Measurements from ENCODE around the gene CPB1. TPM values are rescaled to one million over a fixed set of nuclear protein-coding genes. Genes with fewer than 3 reads are reported as not detected.

The CPB1 gene
- total and polyA plus RNA-seq, 7 donors: 0.59 to 6.2 (median 1.6) TPM; not detected in 1

GRCh38 chr3:148865049-148865448 is 37.4 kb downstream of the CPB1 start, which contains the start of gene CPA3:
TSS of gene CPA3 (plus strand) at chr3:148865296. CDS start at chr3:148865308, 12 bp downstream.
- H3K9me3 ChIP-seq: no peaks in the 10 kb centered on the region
- intact Hi-C loops (cut with DNase I): loop anchor here in 1 of 2 donors (1.0 to 10.0 kb wide), 2 partner anchors 77 to 410 kb away; no protein-coding TSS in a partner anchor
- TF ChIP-seq, protein P1, sequence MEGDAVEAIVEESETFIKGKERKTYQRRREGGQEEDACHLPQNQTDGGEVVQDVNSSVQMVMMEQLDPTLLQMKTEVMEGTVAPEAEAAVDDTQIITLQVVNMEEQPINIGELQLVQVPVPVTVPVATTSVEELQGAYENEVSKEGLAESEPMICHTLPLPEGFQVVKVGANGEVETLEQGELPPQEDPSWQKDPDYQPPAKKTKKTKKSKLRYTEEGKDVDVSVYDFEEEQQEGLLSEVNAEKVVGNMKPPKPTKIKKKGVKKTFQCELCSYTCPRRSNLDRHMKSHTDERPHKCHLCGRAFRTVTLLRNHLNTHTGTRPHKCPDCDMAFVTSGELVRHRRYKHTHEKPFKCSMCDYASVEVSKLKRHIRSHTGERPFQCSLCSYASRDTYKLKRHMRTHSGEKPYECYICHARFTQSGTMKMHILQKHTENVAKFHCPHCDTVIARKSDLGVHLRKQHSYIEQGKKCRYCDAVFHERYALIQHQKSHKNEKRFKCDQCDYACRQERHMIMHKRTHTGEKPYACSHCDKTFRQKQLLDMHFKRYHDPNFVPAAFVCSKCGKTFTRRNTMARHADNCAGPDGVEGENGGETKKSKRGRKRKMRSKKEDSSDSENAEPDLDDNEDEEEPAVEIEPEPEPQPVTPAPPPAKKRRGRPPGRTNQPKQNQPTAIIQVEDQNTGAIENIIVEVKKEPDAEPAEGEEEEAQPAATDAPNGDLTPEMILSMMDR (IDR thresholded peaks at IDR 0.05): no peak
- H3K4me1 ChIP-seq: peaks cover 16% of the 10 kb centered on the region
- ATAC-seq (no peak), DNase-seq (no peak)
- no peaks in the 10 kb centered on the region for H3K27me3 ChIP-seq (ENCODE audit: insufficient read depth in 3 of 3, low read length in 2 of 3)
- WGBS, 3 donors: 76 to 84% (median 83%) methylated on average over 1 of the region's 1 CpG
- H3K4me3 ChIP-seq: no peak within 1 kb of the TSS
- no peak within 1 kb of the TSS for H3K27ac ChIP-seq
- no peaks in the 10 kb centered on the region for H3K36me3 ChIP-seq (ENCODE audit: insufficient read depth in 1 of 2, low read depth in 1 of 2)

GRCh38 chr3:148866261-148866660 is 38.6 kb downstream of the CPB1 start:
- Histone ChIP-seq H3K27me3 (ENCODE audit: insufficient read depth in 3 of 3, low read length in 2 of 3) (no peaks in the 10 kb centered on the region), H3K9me3 (no peaks in the 10 kb centered on the region), H3K4me1 (peaks cover 16% of the 10 kb centered on the region), H3K36me3 (ENCODE audit: insufficient read depth in 1 of 2, low read depth in 1 of 2) (no peaks in the 10 kb centered on the region), H3K4me3 (no peak overlapping the region), H3K27ac (no peak overlapping the region)
- intact Hi-C loops (cut with DNase I): loop anchor here in 1 of 2 donors (10.0 kb wide), 1 partner anchor 409 kb away; no protein-coding TSS in a partner anchor
- no peak for DNase-seq
- 91 to 93% (median 93%) methylated on average over 4 of the region's 4 CpGs for WGBS, 3 donors
- TF ChIP-seq, protein P1 (IDR thresholded peaks at IDR 0.05): no peak
- no peak for ATAC-seq

GRCh38 chr3:148873270-148873927 is 45.8 kb downstream of the CPB1 start:
- intact Hi-C loops (cut with DNase I): loop anchor here in 1 of 2 donors (5.0 kb wide), 1 partner anchor 59 kb away; no protein-coding TSS in a partner anchor
- H3K4me1 ChIP-seq: no peaks in the 10 kb centered on the region
- WGBS, 3 donors: 81 to 89% (median 87%) methylated on average over 9 of the region's 9 CpGs
- no peak overlapping the region for H3K4me3 ChIP-seq
- TF ChIP-seq, protein P1 (IDR thresholded peaks at IDR 0.05): no peak
- ATAC-seq (no peak), DNase-seq (no peak)
- H3K27ac ChIP-seq: no peak overlapping the region
- no peaks in the 10 kb centered on the region for H3K9me3 ChIP-seq
- H3K36me3 ChIP-seq (ENCODE audit: insufficient read depth in 1 of 2, low read depth in 1 of 2): no peaks in the 10 kb centered on the region
- no peaks in the 10 kb centered on the region for H3K27me3 ChIP-seq (ENCODE audit: insufficient read depth in 3 of 3, low read length in 2 of 3)

DNA sequence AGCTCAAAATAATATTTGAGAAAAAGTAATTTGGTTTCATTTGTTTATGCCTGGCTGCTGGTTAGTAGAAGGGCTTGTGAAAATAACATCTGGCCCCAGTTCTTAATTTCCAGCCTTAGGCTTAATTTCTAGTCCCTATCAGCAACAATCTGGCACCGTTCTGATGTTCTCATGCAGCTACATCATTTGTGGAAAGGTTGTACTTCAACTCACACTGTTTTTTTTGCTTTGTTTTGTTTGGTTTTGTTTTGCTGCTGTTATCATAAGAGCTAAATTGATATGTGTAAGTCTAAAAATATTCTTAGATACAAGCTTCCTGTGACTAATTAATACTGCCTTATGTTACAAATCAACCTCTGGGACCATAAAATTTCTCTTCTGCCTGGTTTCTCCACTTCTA is 46.4 kb downstream of the CPB1 start:
- intact Hi-C loops (cut with DNase I): loop anchor here in 1 of 2 donors (5.0 kb wide), 1 partner anchor 58 kb away; no protein-coding TSS in a partner anchor
- no peaks in the 10 kb centered on the region for H3K4me1 ChIP-seq
- WGBS, 3 donors: 43 to 59% (median 52%) methylated on average over 1 of the region's 1 CpG
- ATAC-seq (no peak), DNase-seq (no peak)
- H3K4me3 ChIP-seq: no peak overlapping the region
- H3K27me3 ChIP-seq (ENCODE audit: insufficient read depth in 3 of 3, low read length in 2 of 3): no peaks in the 10 kb centered on the region
- no peak overlapping the region for H3K27ac ChIP-seq
- H3K36me3 ChIP-seq (ENCODE audit: insufficient read depth in 1 of 2, low read depth in 1 of 2): no peaks in the 10 kb centered on the region
- TF ChIP-seq, protein P1 (IDR thresholded peaks at IDR 0.05): no peak
- H3K9me3 ChIP-seq: no peaks in the 10 kb centered on the region

Data from psoas muscle (tissue), 8 donors.